CD14-positive monocyte (primary cell): Measurements from ENCODE around the gene SERPINA1. TPM values are rescaled to one million over a fixed set of nuclear protein-coding genes. Genes with fewer than 3 reads are reported as not detected.

Experiments used
- DNase-seq, 3 donors: peaks; one replicate each; pipeline ENCODE4 v3.0.0-alpha.2; 2011 to 2022
- H2AFZ ChIP-seq: 2 replicates; pipeline ENCODE4 v1.6.0; 2012; ENCODE audit warnings: mild to moderate bottlenecking, low read depth, low read length, inconsistent platforms; ENCODE audit not compliant: insufficient read depth, poor library complexity, severe bottlenecking
- H3K27ac ChIP-seq, 2 donors: 1 replicate in 1 of 2; 2 replicates in 1 of 2; pipeline ENCODE4 v1.5.1; 2012 to 2013; ENCODE audit warnings: low read length in 2 of 2, control low read depth in 1 of 2, inconsistent platforms in 1 of 2, low read depth in 1 of 2, mild to moderate bottlenecking in 1 of 2
- H3K27me3 ChIP-seq, 2 donors: one replicate each; pipeline versions ENCODE4 v1.6.0 to v1.6.1; 2011 to 2013; ENCODE audit warnings: low read length in 2 of 2; ENCODE audit not compliant: control insufficient read depth in 2 of 2, insufficient read depth in 2 of 2
- H3K36me3 ChIP-seq, 2 donors: replicated peaks in 1 of 2; 1 replicate in 1 of 2; 2 replicates in 1 of 2; pipeline versions ENCODE4 v1.5.1 to v1.6.1; 2012 to 2013; ENCODE audit warnings: low read length in 2 of 2, control low read depth in 1 of 2, inconsistent platforms in 1 of 2, mild to moderate bottlenecking in 1 of 2; ENCODE audit not compliant: insufficient read depth in 2 of 2, control insufficient read depth in 1 of 2
- H3K4me1 ChIP-seq, 2 donors: 1 replicate in 1 of 2; 2 replicates in 1 of 2; pipeline versions ENCODE4 v1.5.1 to v1.6.1; 2012 to 2013; ENCODE audit warnings: low read length in 2 of 2, control low read depth in 1 of 2, inconsistent platforms in 1 of 2, mild to moderate bottlenecking in 1 of 2, moderate library complexity in 1 of 2; ENCODE audit not compliant: insufficient read depth in 2 of 2, control insufficient read depth in 1 of 2
- H3K4me2 ChIP-seq: replicated peaks from 2 replicates; pipeline ENCODE3; 2012; ENCODE audit warnings: low read length, moderate library complexity, mild to moderate bottlenecking; ENCODE audit not compliant: poor library complexity, severe bottlenecking; ENCODE audit errors: extremely low read depth
- H3K4me3 ChIP-seq, 3 experiments: fragments of 200-600 bp in 1 of 3; sonication (generic) in 1 of 3; replicated peaks in 1 of 3; 1 replicate in 2 of 3; 2 replicates in 1 of 3; pipeline ENCODE4 v1.5.1; 2011 to 2013; ENCODE audit warnings: low read length in 3 of 3, mild to moderate bottlenecking in 3 of 3, control low read depth in 2 of 3, low read depth in 2 of 3, inconsistent platforms in 1 of 3, moderate library complexity in 1 of 3
- H3K79me2 ChIP-seq: 2 replicates; pipeline ENCODE4 v1.6.0; 2012; ENCODE audit warnings: mild to moderate bottlenecking, control low read depth, inconsistent platforms, low read length, moderate library complexity; ENCODE audit not compliant: insufficient read depth
- H3K9ac ChIP-seq: 2 replicates; pipeline ENCODE4 v1.6.0; 2017; ENCODE audit warnings: low read length, mild to moderate bottlenecking; ENCODE audit not compliant: insufficient read depth, poor library complexity, severe bottlenecking
- H3K9me3 ChIP-seq, 2 donors: replicated peaks in 1 of 2; 1 replicate in 1 of 2; 2 replicates in 1 of 2; pipeline versions ENCODE4 v1.5.1 to v1.6.1; 2012 to 2013; ENCODE audit warnings: low read length in 2 of 2, control low read depth in 1 of 2; ENCODE audit not compliant: control insufficient read depth in 1 of 2, insufficient read depth in 1 of 2
- H4K20me1 ChIP-seq: 2 replicates; pipeline ENCODE4 v1.6.0; 2012; ENCODE audit warnings: mild to moderate bottlenecking, low read length, control low read depth, moderate library complexity; ENCODE audit not compliant: insufficient read depth
- H3K27ac Mint-ChIP-seq, 7 donors: one replicate each; pipeline ENCODE4 v1.8.0; 2020; ENCODE audit warnings: mild to moderate bottlenecking in 7 of 7, mixed read lengths in 7 of 7, moderate library complexity in 6 of 7, inconsistent platforms in 2 of 7
- H3K27me3 Mint-ChIP-seq, 3 donors: one replicate each; pipeline ENCODE4 v1.8.0; 2021 to 2022; ENCODE audit warnings: low read depth in 3 of 3, mild to moderate bottlenecking in 3 of 3, mixed read lengths in 3 of 3, moderate library complexity in 3 of 3, inconsistent platforms in 1 of 3
- H3K36me3 Mint-ChIP-seq, 2 donors: one replicate each; pipeline ENCODE4 v1.8.0; 2020; ENCODE audit warnings: mixed read lengths in 2 of 2, inconsistent platforms in 1 of 2, mild to moderate bottlenecking in 1 of 2
- H3K4me1 Mint-ChIP-seq: one replicate; pipeline ENCODE4 v1.8.0; 2020; ENCODE audit warnings: mild to moderate bottlenecking, mixed read lengths
- H3K4me3 Mint-ChIP-seq, 2 donors: one replicate each; pipeline ENCODE4 v1.8.0; 2020; ENCODE audit warnings: mild to moderate bottlenecking in 2 of 2, mixed read lengths in 2 of 2, moderate library complexity in 1 of 2
- H3K9me3 Mint-ChIP-seq, 7 donors: one replicate each; pipeline ENCODE4 v1.8.0; 2020 to 2022; ENCODE audit warnings: mixed read lengths in 7 of 7, mild to moderate bottlenecking in 6 of 7, moderate library complexity in 6 of 7, inconsistent platforms in 2 of 7
- WGBS: methylation state at CpG from one replicate; pipeline ENCODE4 v1.1.5; 2013; ENCODE audit warnings: missing lambda C conversion rate; ENCODE audit not compliant: insufficient coverage; 5-methylcytosine and 5-hydroxymethylcytosine counted together
- intact Hi-C, 2 donors: fragments of 100-400 bp; cut with micrococcal nuclease; formaldehyde crosslinking; loops; one replicate each; pipeline versions ENCODE4 v1.15.0 to v1.15.1; 2023
- polyA plus RNA-seq, 3 donors: library from polyadenylated mRNA; depleted of rRNA in 1 of 3; unstranded in 2 of 3; stranded (reverse) in 1 of 3; fragments of 300-500 nt in 2 of 3; fragments of >200 nt in 1 of 3; fragmentation: Illumina TruSeq in 2 of 3; gene quantifications; 1 replicate in 2 of 3; 2 replicates in 1 of 3; pipeline ENCODE4 v1.2.3, GENCODE V29; 2012 to 2021
- TF ChIP-seq, protein P1 (sequence below): fragments of 200-600 bp; IDR thresholded peaks from one replicate; pipeline ENCODE4 v1.8.0; 2022; ENCODE audit warnings: antibody characterized with exemption, mild to moderate bottlenecking

SERPINA1 gene
- polyA plus RNA-seq, 3 donors, result 1,278 to 2,075 (median 2,042) TPM

DNA sequence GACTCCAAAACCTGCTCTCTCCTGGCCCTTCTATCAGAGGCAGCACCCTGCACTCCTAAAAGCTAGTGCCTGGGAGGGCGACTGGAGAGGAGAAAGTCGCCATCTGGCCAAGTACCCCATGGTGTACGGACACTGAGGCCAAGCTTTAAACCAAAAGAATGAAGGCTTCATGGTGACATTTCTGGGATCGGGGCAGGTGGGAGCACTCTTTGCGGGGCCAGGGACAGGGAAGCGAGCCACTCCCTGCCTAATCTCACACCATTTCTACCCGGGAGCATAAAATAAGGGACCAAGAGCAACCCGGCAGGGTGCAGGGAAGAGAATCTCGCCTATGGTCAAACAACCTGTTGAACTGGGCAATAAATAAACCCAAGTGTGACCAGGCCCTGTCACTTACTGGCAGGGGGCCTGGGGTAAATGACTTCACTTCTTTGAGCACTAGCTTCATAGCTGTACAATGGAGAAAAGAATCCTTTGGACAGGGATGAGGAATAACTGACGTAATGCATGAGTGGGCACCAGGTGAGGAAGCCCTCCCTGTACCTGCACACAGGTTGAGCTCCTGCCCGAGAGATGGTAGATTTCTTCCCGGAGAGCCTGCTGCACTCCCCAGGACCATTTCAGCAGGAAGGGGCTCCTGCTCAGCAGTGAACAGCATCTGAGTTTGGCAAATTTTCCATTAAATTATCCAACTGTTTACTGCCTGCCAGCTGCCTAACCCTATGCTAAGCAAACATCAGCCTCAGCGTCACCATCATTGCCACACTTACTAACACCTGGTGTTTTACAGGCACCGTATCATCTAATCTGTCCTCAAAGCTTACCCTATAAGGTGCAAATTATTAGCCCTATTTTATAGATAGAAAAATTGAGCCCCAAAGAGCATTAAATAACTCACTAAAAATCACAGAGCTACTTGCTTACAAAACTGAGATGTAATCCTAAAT lies 2.0 kb downstream of the SERPINA1 start:
- H3K27ac Mint-ChIP-seq, result peak overlapping the region; percentile 88 to 99 (median 95)
- peaks cover 90% of the 10 kb centered on the region for H3K4me1 Mint-ChIP-seq
- no peaks in the 10 kb centered on the region for H3K9me3 Mint-ChIP-seq
- Histone ChIP-seq H3K27ac (peak overlapping the region; percentile 82 to 96), H3K4me2 (peak overlapping the region; percentile 94), H3K9me3 (no peaks in the 10 kb centered on the region), H3K27me3 (no peaks in the 10 kb centered on the region), H3K4me3 (peak overlapping the region in 1 of 3 experiments; percentile 88), H3K79me2 (peaks cover 81% of the 10 kb centered on the region), H4K20me1 (peaks cover 19% of the 10 kb centered on the region), H3K36me3 (peaks cover 37 to 69% of the 10 kb centered on the region in 2 donors), H3K9ac (peak overlapping the region; percentile 77), H3K4me1 (peaks cover 90 to 100% of the 10 kb centered on the region in 2 donors), H2AFZ (no peak overlapping the region)
- no peak for DNase-seq
- 82% methylated on average over 10 of the region's 14 CpGs for WGBS
- TF ChIP-seq, protein P1, sequence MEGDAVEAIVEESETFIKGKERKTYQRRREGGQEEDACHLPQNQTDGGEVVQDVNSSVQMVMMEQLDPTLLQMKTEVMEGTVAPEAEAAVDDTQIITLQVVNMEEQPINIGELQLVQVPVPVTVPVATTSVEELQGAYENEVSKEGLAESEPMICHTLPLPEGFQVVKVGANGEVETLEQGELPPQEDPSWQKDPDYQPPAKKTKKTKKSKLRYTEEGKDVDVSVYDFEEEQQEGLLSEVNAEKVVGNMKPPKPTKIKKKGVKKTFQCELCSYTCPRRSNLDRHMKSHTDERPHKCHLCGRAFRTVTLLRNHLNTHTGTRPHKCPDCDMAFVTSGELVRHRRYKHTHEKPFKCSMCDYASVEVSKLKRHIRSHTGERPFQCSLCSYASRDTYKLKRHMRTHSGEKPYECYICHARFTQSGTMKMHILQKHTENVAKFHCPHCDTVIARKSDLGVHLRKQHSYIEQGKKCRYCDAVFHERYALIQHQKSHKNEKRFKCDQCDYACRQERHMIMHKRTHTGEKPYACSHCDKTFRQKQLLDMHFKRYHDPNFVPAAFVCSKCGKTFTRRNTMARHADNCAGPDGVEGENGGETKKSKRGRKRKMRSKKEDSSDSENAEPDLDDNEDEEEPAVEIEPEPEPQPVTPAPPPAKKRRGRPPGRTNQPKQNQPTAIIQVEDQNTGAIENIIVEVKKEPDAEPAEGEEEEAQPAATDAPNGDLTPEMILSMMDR, result no peak
- peak overlapping the region; percentile 45 to 81 for H3K4me3 Mint-ChIP-seq
- H3K36me3 Mint-ChIP-seq, result peaks cover 47 to 85% of the 10 kb centered on the region in 2 donors
- intact Hi-C loops, result no loop called here
- H3K27me3 Mint-ChIP-seq, result peaks cover 0 to 4% (median 0%) of the 10 kb centered on the region in 3 donors

DNA sequence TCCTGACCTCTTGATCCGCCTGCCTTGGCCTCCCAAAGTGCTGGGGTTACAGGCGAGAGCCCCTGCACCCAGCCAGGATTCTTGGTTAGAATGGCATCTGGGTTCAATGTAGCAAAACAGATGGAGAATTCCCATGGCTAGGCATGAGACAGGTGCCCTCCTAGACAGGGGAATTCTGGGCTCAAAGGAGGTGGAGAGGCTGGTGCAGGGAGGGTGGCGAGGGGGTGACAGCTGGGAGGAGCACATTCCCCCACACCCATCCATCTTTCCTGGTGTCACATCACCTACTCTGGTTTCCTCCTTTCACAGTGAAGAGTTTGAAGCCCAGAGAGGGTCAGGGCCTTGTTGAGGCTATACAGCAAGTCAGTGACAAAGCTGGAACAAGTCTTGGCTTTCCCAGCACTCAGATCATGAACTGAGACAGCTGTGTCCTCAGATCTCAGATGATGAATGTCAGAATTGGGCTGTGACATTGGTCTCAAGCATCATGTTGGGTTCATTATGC lies 2.8 kb downstream of the SERPINA1 start:
- Mint-ChIP-seq H3K36me3 (peaks cover 55 to 92% of the 10 kb centered on the region in 2 donors), H3K27ac (peak overlapping the region; percentile 88 to 99 (median 95)), H3K27me3 (peaks cover 0 to 3% (median 0%) of the 10 kb centered on the region in 3 donors), H3K4me3 (peak overlapping the region; percentile 47 to 81), H3K4me1 (peaks cover 83% of the 10 kb centered on the region), H3K9me3 (peaks cover 0 to 3% (median 0%) of the 10 kb centered on the region in 7 donors)
- H3K79me2 ChIP-seq, result peaks cover 73% of the 10 kb centered on the region
- TF ChIP-seq, protein P1, result no peak
- no peak for DNase-seq
- peak overlapping the region; percentile 94 for H3K4me2 ChIP-seq
- no peaks in the 10 kb centered on the region for H3K27me3 ChIP-seq
- peaks cover 82 to 93% of the 10 kb centered on the region in 2 donors for H3K4me1 ChIP-seq
- peak overlapping the region; percentile 44 for H3K9ac ChIP-seq
- peaks cover 45 to 77% of the 10 kb centered on the region in 2 donors for H3K36me3 ChIP-seq
- 89% methylated on average over 2 of the region's 3 CpGs for WGBS
- intact Hi-C loops, result no loop called here
- H4K20me1 ChIP-seq, result peaks cover 27% of the 10 kb centered on the region
- no peaks in the 10 kb centered on the region for H3K9me3 ChIP-seq
- H2AFZ ChIP-seq, result no peak overlapping the region
- peak overlapping the region in 1 of 3 experiments; percentile 88 for H3K4me3 ChIP-seq
- peak overlapping the region; percentile 82 to 96 for H3K27ac ChIP-seq
